Posterior cingulate gyrus (tissue), 11 donors: ENCODE measurements around the gene PRM3.

Experiments
- DNase-seq, 10 donors: peaks; one replicate each; pipeline versions ENCODE4 v3.0.0 to v3.0.0-alpha.2; 2020 to 2021; ENCODE audit warnings: mixed read lengths in 3 of 10
- intact Hi-C: fragments of 100-400 bp; cut with DNase I; formaldehyde crosslinking; loops from one replicate; pipeline ENCODE4 v1.15.1; 2023

PRM3 gene

DNA sequence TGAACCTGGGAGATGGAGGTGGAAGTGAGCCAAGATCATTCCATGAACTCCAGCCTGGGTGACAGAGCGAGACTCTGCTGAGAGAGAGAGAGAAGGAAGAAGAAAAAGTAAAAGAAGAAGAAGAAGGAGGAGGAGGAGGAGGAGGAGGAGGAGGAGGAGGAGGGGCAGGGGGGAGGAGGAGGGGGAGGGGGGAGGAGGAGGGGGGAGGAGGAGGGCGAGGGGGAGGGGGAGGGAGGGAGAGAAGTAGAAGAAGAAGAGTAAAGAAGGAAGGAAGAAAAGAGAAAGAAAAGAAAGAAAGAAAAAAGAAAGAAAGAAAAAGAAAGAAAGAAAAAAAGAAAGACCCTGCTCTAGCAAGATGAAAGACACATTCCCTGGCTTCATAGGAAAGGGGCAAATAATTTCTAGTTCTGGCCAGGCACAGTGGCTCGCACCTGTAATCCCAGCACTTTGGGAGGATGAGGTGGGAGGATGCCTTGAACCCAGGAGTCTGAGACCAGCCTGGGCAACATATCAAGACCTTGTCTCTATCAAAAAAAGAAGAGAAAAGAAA lies 41.1 kb downstream of the PRM3 start:
- intact Hi-C loops = no loop called here
- DNase-seq = no peak

GRCh38 chr16:11231367-11231970 lies 42.0 kb downstream of the PRM3 start:
- DNase-seq = peak in 1 of 10 donors; percentile 77
- intact Hi-C loops = no loop called here

DNA sequence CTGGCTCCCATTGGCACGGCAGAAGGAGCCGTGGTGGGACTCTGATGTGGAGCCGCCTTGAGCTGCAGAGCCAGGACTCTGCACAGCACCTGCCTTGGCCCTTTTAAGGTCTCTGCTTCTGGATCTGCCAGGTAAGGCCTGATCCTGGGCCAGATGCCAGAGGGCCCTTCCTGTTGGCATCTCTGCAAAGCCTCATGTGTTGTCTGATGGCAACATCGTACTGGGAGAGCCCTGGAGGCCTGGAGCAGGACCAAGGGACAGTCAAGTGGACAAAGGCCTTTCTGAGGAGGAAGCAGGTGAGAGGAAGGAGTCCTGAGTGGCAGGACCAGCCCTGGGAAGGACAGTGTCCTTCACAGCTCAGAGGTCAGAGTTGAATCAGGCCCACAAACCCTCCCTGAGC lies 43.5 kb downstream of the PRM3 start:
- DNase-seq = peak in 1 of 10 donors; percentile 50
- intact Hi-C loops = no loop called here

DNA sequence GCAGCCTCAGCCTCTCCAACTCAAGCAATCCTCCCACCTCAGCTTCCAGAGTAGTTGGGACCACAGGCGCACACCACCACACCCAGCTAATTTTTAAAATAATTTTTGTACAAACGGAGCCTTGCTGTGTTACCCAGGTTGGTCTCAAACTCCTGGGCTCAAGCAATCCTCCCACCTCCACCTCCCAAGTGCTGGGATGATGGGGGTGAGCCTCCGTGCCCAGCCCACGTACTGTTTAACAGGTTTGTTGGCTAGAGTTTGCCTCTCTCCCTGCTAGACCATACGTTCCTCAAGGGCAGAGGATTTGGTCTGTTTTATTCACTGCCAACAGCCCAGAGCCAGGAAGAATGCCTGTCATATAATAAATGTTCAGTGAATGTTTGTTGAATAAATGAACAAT lies 44.0 kb downstream of the PRM3 start:
- intact Hi-C loops = no loop called here
- no peak for DNase-seq

- intact Hi-C loops = no loop called here
- DNase-seq = no peak
Observed at GRCh38 chr16:11225677-11226549, 47.5 kb downstream of the PRM3 start.

GRCh38 chr16:11224894-11225676 lies 48.3 kb downstream of the PRM3 start:
- DNase-seq = no peak
- intact Hi-C loops = no loop called here

DNA sequence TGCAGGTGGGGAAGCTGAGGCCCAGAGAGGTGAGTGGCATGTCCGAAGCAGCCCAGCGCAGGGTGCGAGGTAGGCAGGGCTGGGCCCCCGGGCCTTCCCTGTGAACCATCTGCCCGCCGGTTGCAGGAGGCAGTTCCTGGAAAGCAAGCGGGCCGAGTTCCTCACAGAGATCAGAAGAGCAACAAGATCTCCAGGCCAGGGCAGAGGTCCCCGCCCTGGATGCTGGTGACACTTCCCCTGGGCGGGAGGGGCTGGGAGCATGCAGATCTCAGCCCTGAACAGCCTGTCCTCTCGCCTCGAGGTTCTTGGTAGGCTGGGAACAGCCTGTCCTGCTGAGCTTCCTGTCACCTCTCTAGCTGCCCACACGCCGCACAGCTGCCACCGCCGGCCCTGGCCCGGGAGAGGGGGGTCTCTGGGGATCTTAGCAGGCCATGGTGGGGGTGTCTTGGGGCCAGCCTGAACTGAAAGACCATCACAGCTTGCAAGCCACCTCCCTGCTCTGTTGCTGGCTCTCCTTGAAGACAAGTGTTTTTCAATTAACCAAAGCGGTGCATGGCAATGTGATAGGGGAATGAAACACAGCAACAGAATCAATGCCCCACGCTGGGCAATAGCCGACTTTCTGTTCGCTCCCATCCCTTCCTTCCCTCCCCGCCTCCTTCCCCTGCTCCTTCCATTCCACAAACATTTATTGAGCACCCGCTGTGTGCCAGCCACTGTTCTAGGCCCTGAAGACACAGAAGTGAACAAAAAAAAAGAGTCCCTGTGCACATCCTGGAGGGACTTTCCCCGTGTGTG lies 49.1 kb downstream of the PRM3 start:
- DNase-seq = peak in 6 of 10 donors; percentile 4 to 83 (median 19)

More for the DNA sequence above, 49.1 kb downstream of the PRM3 start:
- intact Hi-C loops = no loop called here
